LNCAP (cell line): ENCODE results near the gene USP40.

Experiments
- TF ChIP-seq, protein P1 (sequence below): fragments of 450-650 bp; IDR thresholded peaks from 2 replicates; pipeline ENCODE4 v1.5.1; 2017; ENCODE audit warnings: mild to moderate bottlenecking

Gene USP40

GRCh38 chr2:233498126-233498525 is 68.5 kb downstream of the USP40 start:
- TF ChIP-seq, protein P1, sequence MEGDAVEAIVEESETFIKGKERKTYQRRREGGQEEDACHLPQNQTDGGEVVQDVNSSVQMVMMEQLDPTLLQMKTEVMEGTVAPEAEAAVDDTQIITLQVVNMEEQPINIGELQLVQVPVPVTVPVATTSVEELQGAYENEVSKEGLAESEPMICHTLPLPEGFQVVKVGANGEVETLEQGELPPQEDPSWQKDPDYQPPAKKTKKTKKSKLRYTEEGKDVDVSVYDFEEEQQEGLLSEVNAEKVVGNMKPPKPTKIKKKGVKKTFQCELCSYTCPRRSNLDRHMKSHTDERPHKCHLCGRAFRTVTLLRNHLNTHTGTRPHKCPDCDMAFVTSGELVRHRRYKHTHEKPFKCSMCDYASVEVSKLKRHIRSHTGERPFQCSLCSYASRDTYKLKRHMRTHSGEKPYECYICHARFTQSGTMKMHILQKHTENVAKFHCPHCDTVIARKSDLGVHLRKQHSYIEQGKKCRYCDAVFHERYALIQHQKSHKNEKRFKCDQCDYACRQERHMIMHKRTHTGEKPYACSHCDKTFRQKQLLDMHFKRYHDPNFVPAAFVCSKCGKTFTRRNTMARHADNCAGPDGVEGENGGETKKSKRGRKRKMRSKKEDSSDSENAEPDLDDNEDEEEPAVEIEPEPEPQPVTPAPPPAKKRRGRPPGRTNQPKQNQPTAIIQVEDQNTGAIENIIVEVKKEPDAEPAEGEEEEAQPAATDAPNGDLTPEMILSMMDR = no peak

GRCh38 chr2:233497692-233498091 is 68.9 kb downstream of the USP40 start:
- TF ChIP-seq, protein P1 = no peak

DNA sequence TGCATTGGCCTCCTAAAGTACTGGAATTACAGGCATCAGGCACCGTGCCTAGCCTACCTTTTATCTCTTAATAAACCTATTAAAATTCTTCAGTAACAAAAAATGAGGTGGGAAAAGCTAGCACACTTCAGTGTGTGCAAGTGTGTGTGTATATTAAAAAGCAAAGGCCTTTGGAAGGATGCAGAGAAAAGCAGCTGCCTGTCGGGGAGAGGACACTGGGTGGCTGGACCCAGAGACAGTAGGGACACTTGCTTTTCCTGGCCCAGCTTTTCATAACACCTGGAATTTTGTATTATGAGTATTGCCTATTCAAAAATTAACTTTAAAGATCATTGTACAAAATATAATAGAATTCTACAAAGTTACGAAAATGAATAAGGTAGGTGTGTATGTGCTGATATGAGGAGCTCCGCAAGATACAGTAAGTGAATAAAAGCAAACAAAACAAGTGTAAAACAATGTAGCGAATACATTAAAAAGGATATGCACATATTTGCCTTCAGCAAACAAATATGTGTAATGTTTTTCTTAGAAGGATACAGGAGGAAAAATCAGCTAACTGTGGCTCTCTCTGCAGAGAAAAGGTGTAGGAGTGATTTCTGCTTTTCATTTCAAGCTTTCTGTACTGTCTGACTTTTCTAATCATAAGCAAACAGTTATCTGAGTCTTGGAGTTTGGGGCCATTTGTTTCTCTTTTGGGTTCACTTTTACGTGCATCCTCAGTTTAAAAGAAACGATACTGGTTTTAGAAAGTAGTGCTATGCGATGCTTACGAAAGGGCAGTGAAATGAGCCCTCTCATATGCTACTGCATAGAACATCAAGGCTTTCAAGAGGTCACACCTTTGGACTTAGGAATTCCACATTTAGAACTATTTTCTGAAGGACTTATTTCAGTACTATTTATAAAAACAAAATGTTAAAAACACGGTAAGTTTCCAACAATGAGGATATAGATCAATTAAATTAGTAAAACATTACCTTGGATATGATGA is 70.8 kb downstream of the USP40 start:
- TF ChIP-seq, protein P1 = no peak

GRCh38 chr2:233492751-233493150 is 73.8 kb downstream of the USP40 start:
- TF ChIP-seq, protein P1 = no peak

- TF ChIP-seq, protein P1 = no peak
Observed at GRCh38 chr2:233492078-233492477, 74.5 kb downstream of the USP40 start.

GRCh38 chr2:233491326-233491725 is 75.3 kb downstream of the USP40 start:
- TF ChIP-seq, protein P1 = no peak

DNA sequence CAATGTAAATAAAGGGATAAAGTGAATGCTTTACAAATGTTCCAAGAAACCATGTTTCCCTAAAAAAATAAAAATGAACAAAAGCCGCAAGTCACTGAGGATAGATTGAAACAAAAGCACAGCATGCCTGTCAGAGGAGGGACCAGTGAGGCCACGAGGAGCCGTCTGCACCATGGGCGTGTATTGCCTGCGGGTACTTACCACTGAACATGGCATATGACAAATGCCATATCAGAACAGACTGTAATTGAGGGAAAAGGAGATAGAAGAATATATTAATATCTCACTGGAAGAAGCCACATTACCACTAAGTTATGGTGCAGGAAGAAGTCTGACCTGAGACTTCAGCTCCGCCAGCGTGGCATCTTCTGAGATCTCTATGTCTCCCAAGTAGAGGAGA is 75.8 kb downstream of the USP40 start:
- TF ChIP-seq, protein P1 = no peak
